ENCODE measurements around the gene LRP3.
A peak's percentile ranks its signal among the peaks of the same experiment; 100 is the strongest.
"Not testable (repeated sequence)": the region's sequence is repeated elsewhere in the genome, so short reads cannot be mapped to it uniquely, and the experiment has no call there.

LRP3 gene

GRCh38 chr19:33176670-33177416, 17.3 kb upstream of the LRP3 start:
- FAIRE-seq: peak; percentile 87

DNA sequence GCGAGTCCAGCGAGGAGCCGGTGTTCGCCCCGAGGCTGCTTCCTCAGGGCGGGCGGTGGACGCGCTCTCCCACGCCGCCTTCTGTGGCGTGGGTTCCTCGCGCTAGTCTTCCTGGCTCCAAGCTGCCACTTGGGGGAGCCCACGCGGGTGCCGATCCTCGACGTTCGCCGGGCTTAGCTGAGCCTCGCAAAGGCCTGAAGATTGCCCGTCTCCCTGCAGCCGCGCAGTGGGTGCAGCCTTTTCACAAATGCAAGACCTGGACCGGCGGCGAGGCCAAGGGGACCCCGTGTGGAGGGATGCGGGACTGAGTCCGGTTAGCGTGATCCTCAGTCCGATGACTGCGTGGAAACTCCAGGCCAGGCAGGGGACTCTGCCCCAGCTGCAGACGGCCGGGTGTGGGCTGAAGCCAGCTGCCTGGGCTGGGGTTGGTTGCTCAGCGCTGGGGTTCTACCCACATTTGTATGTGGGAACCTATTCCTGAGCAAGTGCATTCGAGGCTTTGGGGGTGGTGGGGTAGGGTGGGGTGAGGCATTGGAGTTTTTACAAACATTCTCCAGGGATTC, 16.6 kb upstream of the LRP3 start:
- no peak for FAIRE-seq

DNA sequence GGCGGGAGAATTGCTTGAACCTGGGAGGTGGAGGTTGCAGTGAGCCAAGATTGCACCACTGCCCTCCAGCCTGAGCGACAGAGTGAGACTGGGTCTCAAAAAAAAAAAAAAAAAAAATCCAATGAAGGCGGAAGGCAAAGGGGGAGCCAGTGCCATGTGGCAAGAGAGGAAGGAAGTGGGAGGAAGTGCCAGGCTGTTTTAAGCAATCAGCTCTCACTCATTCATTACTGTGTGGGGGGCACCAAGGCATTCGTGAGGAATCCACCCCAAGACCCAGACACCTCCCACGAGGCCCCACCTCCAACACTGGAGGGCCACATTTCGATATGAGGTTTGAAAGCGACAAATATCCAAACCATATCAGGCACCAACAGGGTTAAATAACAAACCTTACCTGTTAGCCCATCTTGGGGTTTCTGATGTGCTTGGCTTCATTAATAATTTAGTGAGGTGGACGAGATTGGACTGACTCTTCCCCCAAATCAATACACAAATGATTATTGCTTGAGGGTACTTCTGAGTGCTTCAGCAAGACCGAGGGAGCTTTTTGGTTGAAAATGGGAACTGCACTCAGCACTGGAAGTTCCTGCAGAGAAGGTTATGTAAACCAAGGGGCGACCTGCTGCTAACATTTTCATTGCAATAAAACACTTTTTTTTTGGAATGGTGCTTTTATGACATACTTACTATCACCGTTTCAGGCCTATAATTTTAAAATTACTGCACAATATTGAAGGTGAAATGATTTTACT, 7.5 kb upstream of the LRP3 start:
- no peak for FAIRE-seq

DNA sequence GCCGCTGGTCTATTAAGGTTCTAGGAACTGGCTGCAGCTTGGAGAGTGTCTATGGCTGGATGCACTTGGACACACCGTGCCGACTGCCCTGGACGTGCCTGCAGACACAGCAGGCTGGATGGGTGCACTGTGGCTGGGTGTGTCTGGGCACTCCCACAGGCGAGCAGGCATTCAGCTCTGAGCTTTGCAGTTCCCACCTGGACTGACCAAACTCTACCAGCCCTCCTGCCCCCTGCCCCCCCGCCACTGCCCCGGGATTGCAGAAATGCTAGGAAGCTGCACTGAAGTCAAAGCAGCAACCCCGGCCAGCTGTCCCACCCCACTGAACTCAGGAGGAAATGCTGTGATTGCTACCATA, 7.0 kb upstream of the LRP3 start:
- FAIRE-seq: no peak

- no peak for FAIRE-seq
Observed at GRCh38 chr19:33189453-33189852, 4.7 kb upstream of the LRP3 start.

DNA sequence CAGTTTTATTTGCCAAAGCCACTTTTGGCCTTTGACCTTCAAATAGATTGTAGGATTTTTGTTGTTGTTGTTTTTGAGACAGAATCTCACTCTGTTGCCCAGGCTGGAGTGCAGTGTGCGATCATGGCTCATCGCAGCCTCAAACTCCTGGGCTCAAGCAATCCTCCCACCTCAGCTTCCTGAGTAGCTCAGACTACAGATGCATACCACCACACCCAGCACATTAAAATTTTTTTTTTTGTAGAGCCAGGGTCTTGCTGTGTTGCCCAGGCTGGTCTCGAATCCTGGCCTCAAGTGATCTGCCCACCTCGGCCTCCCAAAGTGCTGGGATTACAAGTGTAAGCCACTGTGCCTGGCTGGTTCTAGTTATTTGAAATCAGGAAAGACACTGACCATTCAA, 3.0 kb upstream of the LRP3 start:
- not testable (repeated sequence) for FAIRE-seq

- no peak for FAIRE-seq
Observed at GRCh38 chr19:33191501-33191900, 2.6 kb upstream of the LRP3 start.

DNA sequence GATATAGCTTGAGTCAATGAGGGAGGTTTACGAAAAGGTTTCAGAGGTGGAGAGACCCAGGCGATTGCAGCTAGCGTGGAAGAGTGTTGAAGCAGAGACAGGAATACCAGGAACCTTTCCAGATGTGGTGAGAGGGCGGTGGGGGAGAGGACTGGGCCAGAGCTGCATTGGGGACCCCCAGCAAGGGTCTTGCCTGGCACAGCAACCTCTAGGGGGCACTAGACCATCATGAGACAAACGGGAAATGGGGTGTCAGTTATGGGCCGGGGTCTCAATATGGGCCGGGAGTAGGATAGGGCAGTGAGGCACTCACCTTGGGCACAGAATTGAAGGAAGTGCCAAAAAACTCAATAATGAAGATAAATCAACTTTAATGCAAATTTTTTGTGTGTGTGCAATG, 2.1 kb upstream of the LRP3 start:
- FAIRE-seq: no peak

- FAIRE-seq: no peak
Observed at GRCh38 chr19:33193269-33193864, 763 bp upstream of the LRP3 start.

DNA sequence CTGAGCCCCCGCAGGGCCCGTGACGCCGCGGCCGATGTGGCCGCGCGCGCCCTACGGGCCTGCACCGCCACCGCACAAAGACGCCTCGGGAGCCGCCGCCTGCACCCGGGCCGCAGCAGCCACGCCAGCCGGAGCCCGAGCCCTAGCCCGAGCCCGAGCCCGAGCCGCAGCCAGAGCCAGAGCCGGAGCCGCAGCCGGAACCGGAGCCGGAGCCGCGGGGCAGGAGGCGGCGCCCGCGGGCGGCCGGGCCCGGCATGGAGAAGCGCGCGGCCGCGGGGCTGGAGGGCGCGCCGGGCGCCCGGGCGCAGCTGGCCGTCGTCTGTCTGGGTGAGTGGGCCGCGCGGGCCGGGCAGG, 379 bp downstream of the LRP3 start:
- no peak for FAIRE-seq

- FAIRE-seq: no peak
Observed at GRCh38 chr19:33194886-33195644, 935 bp downstream of the LRP3 start.

DNA sequence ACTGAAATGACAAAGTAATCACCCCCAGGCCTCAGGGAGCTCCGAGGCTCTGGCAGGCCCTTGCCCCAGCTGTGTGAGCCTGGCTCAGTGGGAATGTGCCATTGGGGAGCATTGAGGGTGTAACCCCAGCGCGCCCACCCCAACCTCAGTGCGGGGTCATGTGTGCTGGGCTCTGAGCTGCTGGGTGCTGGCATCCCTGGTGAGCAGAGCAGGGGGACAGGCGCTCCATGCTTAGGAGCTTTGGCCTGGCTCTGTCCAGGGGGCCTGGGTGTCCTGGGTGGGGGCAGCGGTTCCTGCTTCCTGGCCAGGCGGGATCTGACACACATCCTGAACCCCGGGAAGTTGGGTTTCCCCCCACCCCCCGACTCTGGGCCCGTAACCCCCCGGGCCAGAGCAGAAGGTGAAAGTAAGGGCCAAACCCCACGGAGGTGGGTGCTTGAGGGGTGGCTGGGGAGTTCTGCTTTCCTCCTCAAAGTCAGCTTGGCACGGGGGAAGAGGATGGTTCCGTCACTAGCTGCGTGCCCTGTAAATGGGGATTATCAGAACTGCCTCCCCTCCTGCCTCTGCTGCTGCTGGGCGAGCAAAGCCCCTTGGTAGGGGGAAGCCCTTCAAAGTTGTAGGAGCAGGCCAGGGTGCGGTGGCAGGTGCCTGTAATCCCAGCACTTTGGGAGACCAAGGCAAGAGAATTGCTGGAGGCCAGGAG, 1.7 kb downstream of the LRP3 start:
- FAIRE-seq: no peak

DNA sequence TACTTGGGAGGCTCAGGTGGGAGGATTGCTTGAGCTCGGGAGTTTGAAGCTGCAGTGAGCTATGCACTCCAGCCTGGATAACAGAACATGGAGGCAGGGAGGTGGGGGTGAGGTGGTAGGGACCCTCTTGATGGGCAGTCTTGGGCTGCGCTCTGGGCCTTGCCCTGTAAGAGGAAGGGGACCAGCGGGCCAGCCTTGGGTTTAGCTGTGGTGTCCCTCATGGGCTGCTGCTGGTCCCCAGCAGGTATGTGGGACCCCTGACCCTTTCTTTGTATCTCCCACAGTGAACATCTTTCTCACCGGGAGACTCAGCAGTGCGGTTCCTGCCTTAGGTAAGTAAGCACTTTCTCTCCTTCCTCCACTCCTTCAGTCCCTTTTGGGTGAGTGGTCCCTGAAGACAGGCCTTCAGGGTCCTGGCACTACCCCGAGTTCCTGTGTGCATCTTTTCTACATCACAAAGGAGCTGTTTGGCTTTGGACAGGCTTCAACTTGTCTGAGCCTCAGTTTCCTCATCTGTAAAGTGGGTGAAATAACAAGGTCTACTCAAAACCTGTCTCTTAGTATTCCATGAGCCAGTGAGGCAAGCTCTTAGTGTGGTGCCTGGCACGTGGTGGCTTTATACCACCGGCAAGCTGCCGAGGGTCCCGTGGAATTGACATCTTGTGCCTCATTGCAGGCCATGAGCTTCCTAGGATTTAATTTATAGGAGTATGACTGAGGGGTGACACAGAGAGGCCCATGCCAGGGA, 2.5 kb downstream of the LRP3 start:
- no peak for FAIRE-seq

GRCh38 chr19:33197591-33198000, 3.5 kb downstream of the LRP3 start:
- no peak for FAIRE-seq

DNA sequence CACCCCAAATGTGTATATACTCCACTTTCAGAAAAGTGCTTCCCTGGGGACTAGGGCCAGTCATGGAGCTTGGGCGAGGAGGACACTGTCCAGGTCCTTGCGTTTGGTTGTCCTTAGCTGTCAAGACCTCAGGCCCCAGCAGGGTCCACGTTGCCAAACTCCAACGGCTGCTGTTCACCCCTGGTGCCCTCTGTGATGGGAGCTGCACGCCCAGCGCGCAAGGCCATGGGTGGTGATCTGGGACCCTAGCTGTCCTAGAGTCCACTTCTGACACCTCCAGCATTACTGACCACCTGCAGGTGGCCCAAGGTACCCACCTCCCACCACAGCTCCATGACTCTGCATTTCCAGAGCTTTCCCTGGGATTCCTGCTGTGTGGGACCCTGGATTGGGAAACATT, 4.0 kb downstream of the LRP3 start:
- FAIRE-seq: no peak

DNA sequence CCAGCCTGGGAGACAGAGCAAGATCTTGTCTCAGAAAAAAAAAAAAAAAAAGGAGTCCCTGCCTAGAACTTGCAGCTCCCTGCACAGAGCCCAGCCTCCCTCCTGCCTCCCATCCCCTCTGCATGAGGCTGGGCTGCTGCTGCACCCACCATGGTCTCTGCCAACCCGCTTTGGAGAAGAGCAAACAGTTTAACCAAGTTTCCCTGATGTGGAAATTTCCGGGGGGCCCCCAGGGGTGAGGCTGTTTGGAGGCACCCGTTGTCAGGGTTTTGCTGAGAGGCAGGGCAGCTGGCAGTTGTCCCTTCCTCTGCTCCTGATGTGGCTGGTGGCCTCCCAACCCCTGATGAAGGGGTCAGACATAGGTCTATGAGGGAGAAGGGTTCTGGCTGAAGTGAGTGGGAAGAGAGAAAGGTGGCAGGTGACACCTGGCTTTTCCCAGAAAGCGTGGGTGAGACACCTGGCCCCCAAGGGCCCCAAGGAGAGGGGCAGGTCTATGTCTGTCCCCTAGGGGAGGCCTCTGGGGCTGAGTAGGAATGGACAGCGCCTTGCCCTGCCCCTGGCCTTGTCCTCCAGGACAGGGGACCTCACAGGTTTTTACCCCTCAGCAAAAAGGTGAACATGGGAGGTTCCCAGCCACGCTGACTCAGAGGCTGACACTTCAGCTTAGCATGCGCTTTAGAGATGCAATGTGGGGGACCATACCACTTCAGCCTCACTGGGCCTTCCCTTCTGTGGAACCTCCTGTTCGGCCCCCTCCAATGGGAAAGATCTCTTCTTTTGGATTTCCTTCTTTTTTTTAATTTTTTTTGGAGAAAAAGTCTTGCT, 5.5 kb downstream of the LRP3 start:
- FAIRE-seq: no peak

GRCh38 chr19:33201473-33201872, 7.3 kb downstream of the LRP3 start:
- FAIRE-seq: no peak

DNA sequence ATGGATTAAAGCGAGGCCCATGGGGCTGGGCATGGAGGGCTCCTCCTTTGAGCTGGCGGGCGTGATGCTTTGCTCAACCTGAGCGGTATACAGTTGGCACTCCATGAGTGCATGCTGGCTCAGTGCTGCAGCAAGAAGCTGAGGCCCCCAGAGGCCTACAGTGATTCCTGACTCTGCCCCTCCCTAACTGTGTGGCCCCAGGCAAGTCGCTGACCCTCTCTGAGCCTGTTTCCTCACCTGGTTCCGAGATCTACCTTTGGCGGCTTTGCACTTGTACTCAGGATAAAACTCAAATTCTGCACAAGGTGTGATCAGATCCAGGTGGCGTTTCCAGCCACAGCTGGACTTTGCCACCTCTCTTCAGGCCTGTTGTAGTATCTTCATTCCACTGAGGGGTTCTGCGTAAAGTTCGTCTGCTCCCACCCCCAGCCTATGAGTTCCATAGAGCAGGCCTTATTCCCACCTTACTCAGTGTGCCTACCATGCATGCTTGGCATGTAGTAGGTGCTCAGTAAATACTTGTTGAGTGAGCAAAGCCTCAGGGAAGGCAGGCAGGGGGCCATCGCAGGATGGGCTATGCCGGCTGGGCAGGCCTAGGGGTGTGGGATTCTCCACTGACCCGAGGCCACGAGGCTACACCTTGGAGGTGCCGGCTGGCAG, 7.9 kb downstream of the LRP3 start:
- FAIRE-seq: no peak

GRCh38 chr19:33202546-33203507, 8.7 kb downstream of the LRP3 start:
- no peak for FAIRE-seq

All from TTC549 (cell line).